GM23338 (cell line): ENCODE data around the gene ODAM. TPM values are rescaled to one million over a fixed set of nuclear protein-coding genes. Genes with fewer than 3 reads are reported as not detected.

Experiments
- ATAC-seq: fragments of 200-7000 bp; cut with Tn5 transposase; 3 replicates; pipeline ENCODE4 v1.9.1; 2020
- DNase-seq: peaks from one replicate; pipeline ENCODE4 v3.0.0-alpha.2; 2015; ENCODE audit warnings: low spot score
- H2AFZ ChIP-seq: fragments of 200-600 bp; sonication (generic); 2 replicates; pipeline ENCODE4 v1.8.0; 2016; ENCODE audit warnings: antibody characterized with exemption, mild to moderate bottlenecking, moderate library complexity
- H3F3A ChIP-seq: fragments of 200-600 bp; sonication (generic); replicated peaks from 2 replicates; pipeline ENCODE4 v1.8.0; 2017; ENCODE audit warnings: antibody characterized with exemption, mixed run types, low read depth
- H3K27ac ChIP-seq: fragments of 200-600 bp; sonication (generic); 2 replicates; pipeline ENCODE4 v1.6.1; 2016; ENCODE audit warnings: low read depth
- H3K27me3 ChIP-seq: fragments of 200-600 bp; sonication (generic); 2 replicates; pipeline ENCODE4 v1.8.0; 2016; ENCODE audit warnings: mild to moderate bottlenecking, mixed run types, moderate library complexity; ENCODE audit not compliant: insufficient read depth
- H3K36me3 ChIP-seq: fragments of 200-600 bp; sonication (generic); 2 replicates; pipeline ENCODE4 v1.8.0; 2016; ENCODE audit warnings: mild to moderate bottlenecking; ENCODE audit not compliant: insufficient read depth
- H3K4me1 ChIP-seq: fragments of 200-600 bp; sonication (generic); 2 replicates; pipeline ENCODE4 v1.8.0; 2016; ENCODE audit warnings: mild to moderate bottlenecking, moderate library complexity; ENCODE audit not compliant: insufficient read depth
- H3K4me2 ChIP-seq: fragments of 200-600 bp; sonication (generic); 2 replicates; pipeline ENCODE4 v1.7.1; 2017; ENCODE audit warnings: mixed run types
- H3K4me3 ChIP-seq: fragments of 200-600 bp; sonication (generic); 2 replicates; pipeline ENCODE4 v1.6.1; 2016; ENCODE audit warnings: mixed run types
- H3K79me2 ChIP-seq: fragments of 200-600 bp; sonication (generic); replicated peaks from 2 replicates; pipeline ENCODE4 v1.8.0; 2017; ENCODE audit warnings: mild to moderate bottlenecking; ENCODE audit not compliant: insufficient read depth
- H3K9me2 ChIP-seq: fragments of 200-600 bp; sonication (generic); 2 replicates; pipeline ENCODE4 v1.8.0; 2017; ENCODE audit not compliant: insufficient read depth
- H4K20me1 ChIP-seq: fragments of 200-600 bp; sonication (generic); replicated peaks from 2 replicates; pipeline ENCODE4 v1.8.0; 2017; ENCODE audit warnings: mild to moderate bottlenecking; ENCODE audit not compliant: insufficient read depth
- H3K27ac Mint-ChIP-seq: 2 replicates; pipeline ENCODE4 v1.8.0; 2020; ENCODE audit warnings: inconsistent platforms, mild to moderate bottlenecking, moderate library complexity, mixed read lengths
- H3K27me3 Mint-ChIP-seq: 3 replicates; pipeline ENCODE4 v1.8.0; 2022; ENCODE audit warnings: low read depth, mild to moderate bottlenecking, moderate library complexity, mixed read lengths, inconsistent platforms; ENCODE audit not compliant: insufficient read depth, poor library complexity
- H3K36me3 Mint-ChIP-seq: 3 replicates; pipeline ENCODE4 v1.8.0; 2021; ENCODE audit warnings: low read depth, mild to moderate bottlenecking, inconsistent platforms, moderate library complexity, mixed read lengths
- H3K4me1 Mint-ChIP-seq: 3 replicates; pipeline ENCODE4 v1.8.0; 2020; ENCODE audit warnings: mild to moderate bottlenecking, inconsistent platforms, mixed read lengths
- H3K4me3 Mint-ChIP-seq: 3 replicates; pipeline ENCODE4 v1.8.0; 2021; ENCODE audit warnings: moderate library complexity, mild to moderate bottlenecking, inconsistent platforms, mixed read lengths
- H3K9me3 Mint-ChIP-seq: 3 replicates; pipeline ENCODE4 v1.8.0; 2020; ENCODE audit warnings: moderate library complexity, mild to moderate bottlenecking, inconsistent platforms, mixed read lengths
- EZH2 ChIP-seq: fragments of 200-600 bp; sonication (generic); IDR thresholded peaks from one replicate; pipeline ENCODE4 v1.8.0; 2017; ENCODE audit warnings: antibody characterized with exemption, mild to moderate bottlenecking, low read depth; ENCODE audit not compliant: unreplicated experiment
- JUNB ChIP-seq: IDR thresholded peaks from one replicate; pipeline ENCODE4 v1.6.1; 2016; ENCODE audit warnings: antibody characterized with exemption; ENCODE audit not compliant: unreplicated experiment
- STAT1 ChIP-seq: IDR thresholded peaks from one replicate; pipeline ENCODE4 v1.6.1; 2016; ENCODE audit warnings: antibody characterized with exemption; ENCODE audit not compliant: unreplicated experiment
- ZNF331 ChIP-seq: fragments of 250-450 bp; sonication (Bioruptor Pico); IDR thresholded peaks from 2 replicates; pipeline ENCODE4 v1.5.0; 2020; ENCODE audit warnings: low read depth, mild to moderate bottlenecking, moderate library complexity
- polyA plus RNA-seq: library from polyadenylated mRNA; unstranded; fragments of >200 nt; fragmentation: Nextera tagmentation; extraction: Ambion mirVana; gene quantifications from 2 replicates; pipeline ENCODE4 v1.2.1, GENCODE V29; 2016
- total RNA-seq: library from RNA; depleted of rRNA; stranded (reverse); fragments of >200 nt; shearing (Covaris generic); gene quantifications from 2 replicates; pipeline ENCODE4 v1.2.3, GENCODE V29; 2014
- TF ChIP-seq, protein P1 (sequence below): IDR thresholded peaks from one replicate; pipeline ENCODE4 v1.6.1; 2018; ENCODE audit warnings: antibody characterized with exemption; ENCODE audit not compliant: unreplicated experiment
- TF ChIP-seq, protein P2 (sequence below): fragments of 250-450 bp; sonication (Bioruptor Pico); IDR thresholded peaks from 2 replicates; pipeline ENCODE4 v1.5.0; 2020; ENCODE audit warnings: mild to moderate bottlenecking, moderate library complexity

Gene ODAM
- total and polyA plus RNA-seq, 2 experiments from 2014 or later: not detected

DNA sequence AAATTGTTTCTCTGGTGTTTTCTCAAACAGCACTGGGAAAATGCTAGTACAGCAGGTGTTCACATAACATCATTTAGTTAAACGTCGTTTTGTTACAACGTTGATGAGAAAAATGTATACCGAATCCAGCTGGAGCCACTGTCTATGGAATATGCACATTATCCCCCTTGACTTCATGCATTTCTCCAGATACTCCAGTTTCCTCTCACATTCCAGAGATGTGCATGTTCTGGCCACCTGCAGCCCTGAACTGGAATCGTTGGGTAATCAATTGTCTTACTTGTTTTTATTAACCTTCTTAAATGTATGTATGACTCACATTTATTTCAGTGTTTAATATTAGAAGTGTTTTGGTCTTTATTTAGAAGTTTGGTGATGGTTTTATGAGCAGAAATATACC lies 18.4 kb upstream of the ODAM start (continued):
- TF ChIP-seq, protein P1, sequence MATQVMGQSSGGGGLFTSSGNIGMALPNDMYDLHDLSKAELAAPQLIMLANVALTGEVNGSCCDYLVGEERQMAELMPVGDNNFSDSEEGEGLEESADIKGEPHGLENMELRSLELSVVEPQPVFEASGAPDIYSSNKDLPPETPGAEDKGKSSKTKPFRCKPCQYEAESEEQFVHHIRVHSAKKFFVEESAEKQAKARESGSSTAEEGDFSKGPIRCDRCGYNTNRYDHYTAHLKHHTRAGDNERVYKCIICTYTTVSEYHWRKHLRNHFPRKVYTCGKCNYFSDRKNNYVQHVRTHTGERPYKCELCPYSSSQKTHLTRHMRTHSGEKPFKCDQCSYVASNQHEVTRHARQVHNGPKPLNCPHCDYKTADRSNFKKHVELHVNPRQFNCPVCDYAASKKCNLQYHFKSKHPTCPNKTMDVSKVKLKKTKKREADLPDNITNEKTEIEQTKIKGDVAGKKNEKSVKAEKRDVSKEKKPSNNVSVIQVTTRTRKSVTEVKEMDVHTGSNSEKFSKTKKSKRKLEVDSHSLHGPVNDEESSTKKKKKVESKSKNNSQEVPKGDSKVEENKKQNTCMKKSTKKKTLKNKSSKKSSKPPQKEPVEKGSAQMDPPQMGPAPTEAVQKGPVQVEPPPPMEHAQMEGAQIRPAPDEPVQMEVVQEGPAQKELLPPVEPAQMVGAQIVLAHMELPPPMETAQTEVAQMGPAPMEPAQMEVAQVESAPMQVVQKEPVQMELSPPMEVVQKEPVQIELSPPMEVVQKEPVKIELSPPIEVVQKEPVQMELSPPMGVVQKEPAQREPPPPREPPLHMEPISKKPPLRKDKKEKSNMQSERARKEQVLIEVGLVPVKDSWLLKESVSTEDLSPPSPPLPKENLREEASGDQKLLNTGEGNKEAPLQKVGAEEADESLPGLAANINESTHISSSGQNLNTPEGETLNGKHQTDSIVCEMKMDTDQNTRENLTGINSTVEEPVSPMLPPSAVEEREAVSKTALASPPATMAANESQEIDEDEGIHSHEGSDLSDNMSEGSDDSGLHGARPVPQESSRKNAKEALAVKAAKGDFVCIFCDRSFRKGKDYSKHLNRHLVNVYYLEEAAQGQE: no peak
- no peak for TF ChIP-seq STAT1

DNA sequence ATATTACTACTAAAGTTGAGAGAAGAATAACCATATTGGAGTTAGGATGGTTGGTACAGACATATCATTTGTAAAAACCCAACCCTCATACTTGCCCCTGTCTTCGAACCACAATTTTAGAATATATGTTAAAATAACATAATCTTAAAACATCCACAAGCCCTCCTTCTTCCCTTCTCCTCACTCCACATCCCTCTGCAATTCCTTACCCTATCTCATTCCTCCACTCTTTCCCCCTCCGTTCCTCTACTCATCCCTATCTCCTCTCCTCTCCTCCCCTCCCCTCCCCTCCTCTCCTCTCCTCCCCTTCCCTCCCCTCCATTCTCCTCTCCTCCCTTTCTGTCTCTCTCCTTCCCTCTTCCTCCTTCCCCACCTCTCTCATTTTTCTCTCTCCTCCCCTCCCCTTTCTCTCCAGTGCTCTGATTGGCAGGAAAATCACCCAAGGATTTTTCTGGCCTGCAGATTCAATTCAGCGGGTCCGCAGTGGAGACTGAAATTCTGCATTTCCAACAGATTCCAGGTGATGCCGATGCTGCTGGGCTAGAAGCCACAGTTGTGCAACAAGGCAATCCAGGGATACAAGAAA lies 17.4 kb upstream of the ODAM start:
- Histone ChIP-seq H3F3A (no peaks in the 10 kb centered on the region), H3K4me3 (no peak overlapping the region), H4K20me1 (no peaks in the 10 kb centered on the region), H3K27ac (no peak overlapping the region), H3K4me2 (no peak overlapping the region), H2AFZ (no peak overlapping the region; the same call in 1 of the 2 replicates), H3K9me2 (no peaks in the 10 kb centered on the region), H3K36me3 (no peaks in the 10 kb centered on the region), H3K4me1 (no peaks in the 10 kb centered on the region), H3K79me2 (no peaks in the 10 kb centered on the region), H3K27me3 (no peaks in the 10 kb centered on the region)
- Mint-ChIP-seq H3K36me3 (no peaks in the 10 kb centered on the region), H3K9me3 (no peaks in the 10 kb centered on the region; the same call in 2 of the 3 replicates), H3K4me1 (no peaks in the 10 kb centered on the region), H3K4me3 (no peak overlapping the region), H3K27me3 (no peaks in the 10 kb centered on the region), H3K27ac (no peak overlapping the region)
- TF ChIP-seq JUNB: no peak
- no peak for TF ChIP-seq ZNF331 (CRISPR knock-in tag)
- no peak for TF ChIP-seq EZH2
- TF ChIP-seq, protein P2, sequence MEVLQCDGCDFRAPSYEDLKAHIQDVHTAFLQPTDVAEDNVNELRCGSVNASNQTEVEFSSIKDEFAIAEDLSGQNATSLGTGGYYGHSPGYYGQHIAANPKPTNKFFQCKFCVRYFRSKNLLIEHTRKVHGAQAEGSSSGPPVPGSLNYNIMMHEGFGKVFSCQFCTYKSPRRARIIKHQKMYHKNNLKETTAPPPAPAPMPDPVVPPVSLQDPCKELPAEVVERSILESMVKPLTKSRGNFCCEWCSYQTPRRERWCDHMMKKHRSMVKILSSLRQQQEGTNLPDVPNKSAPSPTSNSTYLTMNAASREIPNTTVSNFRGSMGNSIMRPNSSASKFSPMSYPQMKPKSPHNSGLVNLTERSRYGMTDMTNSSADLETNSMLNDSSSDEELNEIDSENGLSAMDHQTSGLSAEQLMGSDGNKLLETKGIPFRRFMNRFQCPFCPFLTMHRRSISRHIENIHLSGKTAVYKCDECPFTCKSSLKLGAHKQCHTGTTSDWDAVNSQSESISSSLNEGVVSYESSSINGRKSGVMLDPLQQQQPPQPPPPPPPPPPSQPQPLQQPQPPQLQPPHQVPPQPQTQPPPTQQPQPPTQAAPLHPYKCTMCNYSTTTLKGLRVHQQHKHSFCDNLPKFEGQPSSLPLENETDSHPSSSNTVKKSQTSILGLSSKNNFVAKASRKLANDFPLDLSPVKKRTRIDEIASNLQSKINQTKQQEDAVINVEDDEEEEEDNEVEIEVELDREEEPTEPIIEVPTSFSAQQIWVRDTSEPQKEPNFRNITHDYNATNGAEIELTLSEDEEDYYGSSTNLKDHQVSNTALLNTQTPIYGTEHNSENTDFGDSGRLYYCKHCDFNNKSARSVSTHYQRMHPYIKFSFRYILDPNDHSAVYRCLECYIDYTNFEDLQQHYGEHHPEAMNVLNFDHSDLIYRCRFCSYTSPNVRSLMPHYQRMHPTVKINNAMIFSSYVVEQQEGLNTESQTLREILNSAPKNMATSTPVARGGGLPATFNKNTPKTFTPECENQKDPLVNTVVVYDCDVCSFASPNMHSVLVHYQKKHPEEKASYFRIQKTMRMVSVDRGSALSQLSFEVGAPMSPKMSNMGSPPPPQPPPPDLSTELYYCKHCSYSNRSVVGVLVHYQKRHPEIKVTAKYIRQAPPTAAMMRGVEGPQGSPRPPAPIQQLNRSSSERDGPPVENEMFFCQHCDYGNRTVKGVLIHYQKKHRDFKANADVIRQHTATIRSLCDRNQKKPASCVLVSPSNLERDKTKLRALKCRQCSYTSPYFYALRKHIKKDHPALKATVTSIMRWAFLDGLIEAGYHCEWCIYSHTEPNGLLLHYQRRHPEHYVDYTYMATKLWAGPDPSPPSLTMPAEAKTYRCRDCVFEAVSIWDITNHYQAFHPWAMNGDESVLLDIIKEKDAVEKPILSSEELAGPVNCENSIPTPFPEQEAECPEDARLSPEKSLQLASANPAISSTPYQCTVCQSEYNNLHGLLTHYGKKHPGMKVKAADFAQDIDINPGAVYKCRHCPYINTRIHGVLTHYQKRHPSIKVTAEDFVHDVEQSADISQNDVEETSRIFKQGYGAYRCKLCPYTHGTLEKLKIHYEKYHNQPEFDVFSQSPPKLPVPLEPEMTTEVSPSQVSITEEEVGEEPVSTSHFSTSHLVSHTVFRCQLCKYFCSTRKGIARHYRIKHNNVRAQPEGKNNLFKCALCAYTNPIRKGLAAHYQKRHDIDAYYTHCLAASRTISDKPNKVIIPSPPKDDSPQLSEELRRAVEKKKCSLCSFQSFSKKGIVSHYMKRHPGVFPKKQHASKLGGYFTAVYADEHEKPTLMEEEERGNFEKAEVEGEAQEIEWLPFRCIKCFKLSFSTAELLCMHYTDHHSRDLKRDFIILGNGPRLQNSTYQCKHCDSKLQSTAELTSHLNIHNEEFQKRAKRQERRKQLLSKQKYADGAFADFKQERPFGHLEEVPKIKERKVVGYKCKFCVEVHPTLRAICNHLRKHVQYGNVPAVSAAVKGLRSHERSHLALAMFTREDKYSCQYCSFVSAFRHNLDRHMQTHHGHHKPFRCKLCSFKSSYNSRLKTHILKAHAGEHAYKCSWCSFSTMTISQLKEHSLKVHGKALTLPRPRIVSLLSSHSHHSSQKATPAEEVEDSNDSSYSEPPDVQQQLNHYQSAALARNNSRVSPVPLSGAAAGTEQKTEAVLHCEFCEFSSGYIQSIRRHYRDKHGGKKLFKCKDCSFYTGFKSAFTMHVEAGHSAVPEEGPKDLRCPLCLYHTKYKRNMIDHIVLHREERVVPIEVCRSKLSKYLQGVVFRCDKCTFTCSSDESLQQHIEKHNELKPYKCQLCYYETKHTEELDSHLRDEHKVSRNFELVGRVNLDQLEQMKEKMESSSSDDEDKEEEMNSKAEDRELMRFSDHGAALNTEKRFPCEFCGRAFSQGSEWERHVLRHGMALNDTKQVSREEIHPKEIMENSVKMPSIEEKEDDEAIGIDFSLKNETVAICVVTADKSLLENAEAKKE (CRISPR knock-in tag): no peak
- TF ChIP-seq, protein P1: no peak
- peak; percentile 59 for ATAC-seq
- DNase-seq: peak; percentile 17
